ENCODE results near the gene TUFM.
"Not testable (repeated sequence)": the region's sequence is repeated elsewhere in the genome, so short reads cannot be mapped to it uniquely, and the experiment has no call there.

Gene TUFM

DNA sequence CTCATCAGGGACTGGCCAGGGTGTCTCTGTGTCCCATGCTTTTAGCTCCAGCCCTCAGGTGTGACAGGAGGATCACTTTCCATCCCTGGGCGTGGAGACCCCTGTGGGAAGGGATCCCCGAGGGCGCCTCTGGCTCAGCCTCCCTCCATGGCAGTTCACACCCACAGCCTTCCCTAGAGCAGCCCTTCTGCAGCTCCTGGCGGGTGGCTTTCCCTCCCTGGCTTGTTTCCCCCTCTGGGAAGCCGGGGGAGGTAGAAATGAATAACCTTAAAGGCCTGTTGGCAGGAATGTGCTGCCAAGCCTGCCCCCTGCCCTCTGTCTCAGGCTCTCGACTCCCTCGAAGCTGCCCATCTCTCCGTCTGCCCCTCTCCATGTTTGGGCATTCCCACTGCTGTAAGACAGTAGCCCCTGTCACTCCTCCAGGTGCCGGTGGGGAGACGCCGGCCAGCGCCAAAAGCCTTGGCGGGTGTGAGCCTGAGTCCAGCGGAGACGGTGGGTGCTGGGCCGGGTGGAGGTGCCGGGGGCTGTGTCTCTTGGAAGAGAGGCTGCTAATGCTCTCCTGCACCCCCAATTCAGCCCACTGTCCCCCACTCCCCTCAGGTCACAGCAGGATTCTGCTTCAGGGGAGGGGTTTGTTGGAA lies 30.0 kb upstream of the TUFM start:
- in situ Hi-C loops (cut with MboI; ENCODE audit: low sequenced_read_pairs) = loop anchor here (10.0 kb wide), 1 partner anchor 49 kb away; the partner anchor contains the start of gene RABEP2

DNA sequence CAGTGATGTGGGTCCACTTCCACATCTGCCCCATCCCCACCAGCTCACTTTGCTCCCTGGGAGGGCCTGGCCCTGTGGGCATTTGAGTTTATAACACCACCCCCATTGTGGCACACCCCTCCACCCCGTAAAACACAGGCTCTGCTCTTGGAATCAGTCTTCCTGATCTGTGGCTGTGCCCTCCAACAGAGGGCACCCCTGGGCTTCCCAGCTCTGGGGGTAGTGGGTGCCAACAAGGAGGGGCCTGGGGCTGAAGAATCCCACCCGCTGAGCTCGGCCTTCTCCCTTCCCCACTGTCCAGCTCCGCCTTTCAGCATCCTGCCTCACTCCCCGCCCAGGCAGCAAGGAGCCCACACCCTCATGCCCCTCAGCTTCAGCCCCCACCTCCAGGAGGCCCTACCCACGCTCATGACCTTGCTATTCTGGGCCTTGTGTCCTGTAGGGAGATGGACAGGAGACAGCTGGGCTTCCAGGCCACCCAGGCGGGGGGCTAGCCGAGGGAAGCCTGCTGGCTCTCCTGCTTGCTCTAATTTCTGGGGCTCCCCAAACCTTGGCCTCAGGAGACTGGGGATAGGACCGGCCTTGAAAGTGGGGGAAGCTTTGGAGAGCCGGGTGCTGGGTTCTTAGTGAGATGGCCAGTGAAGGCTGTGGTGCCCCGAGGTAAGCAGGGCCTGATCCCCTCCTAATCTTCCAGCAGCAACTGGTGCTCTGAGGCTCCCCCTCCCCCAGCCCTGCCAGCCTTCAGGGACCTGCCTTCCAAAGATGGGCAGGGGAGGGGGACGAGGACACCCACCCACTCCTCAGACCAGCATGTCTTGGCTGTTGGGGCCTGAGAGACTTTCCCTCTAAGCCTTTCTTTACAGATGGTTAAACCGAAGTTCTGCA lies 29.2 kb upstream of the TUFM start:
- in situ Hi-C loops (cut with MboI; ENCODE audit: low sequenced_read_pairs) = loop anchor here (10.0 kb wide), 1 partner anchor 49 kb away; the partner anchor contains the start of gene RABEP2

GRCh38 chr16:28874406-28874805 lies 28.3 kb upstream of the TUFM start:
- in situ Hi-C loops (cut with MboI; ENCODE audit: low sequenced_read_pairs) = loop anchor here (10.0 kb wide), 1 partner anchor 50 kb away; the partner anchor contains the start of gene RABEP2

DNA sequence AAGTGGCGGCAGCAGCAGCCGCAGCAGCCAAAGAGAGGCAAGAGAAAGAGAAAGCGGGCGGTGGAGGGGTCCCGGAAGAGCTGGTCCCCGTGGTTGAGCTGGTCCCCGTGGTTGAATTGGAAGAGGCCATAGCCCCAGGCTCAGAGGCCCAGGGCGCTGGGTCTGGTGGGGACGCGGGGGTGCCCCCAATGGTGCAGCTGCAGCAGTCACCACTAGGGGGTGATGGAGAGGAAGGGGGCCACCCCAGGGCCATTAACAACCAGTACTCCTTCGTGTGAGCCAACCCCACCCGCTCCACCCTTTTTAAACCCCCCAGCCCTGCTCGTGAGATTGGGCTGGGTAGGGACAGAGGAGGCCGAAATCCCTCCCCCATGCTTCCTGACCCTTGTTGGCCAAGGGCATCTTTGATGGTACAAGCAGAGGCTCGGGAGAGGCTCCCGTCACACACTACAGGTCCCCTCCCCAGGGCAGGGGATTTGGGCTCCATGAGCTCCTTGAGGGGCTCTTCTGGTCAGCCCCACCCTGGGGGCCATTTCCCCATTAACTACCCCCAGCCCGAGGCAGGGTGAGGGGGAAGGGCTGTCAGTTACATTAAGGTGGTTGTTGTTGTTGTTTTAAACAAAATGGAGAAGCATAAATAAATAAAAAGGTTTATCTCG lies 27.5 kb upstream of the TUFM start:
- in situ Hi-C loops (cut with MboI; ENCODE audit: low sequenced_read_pairs) = loop anchor here (10.0 kb wide), 1 partner anchor 51 kb away; the partner anchor contains the start of gene RABEP2

DNA sequence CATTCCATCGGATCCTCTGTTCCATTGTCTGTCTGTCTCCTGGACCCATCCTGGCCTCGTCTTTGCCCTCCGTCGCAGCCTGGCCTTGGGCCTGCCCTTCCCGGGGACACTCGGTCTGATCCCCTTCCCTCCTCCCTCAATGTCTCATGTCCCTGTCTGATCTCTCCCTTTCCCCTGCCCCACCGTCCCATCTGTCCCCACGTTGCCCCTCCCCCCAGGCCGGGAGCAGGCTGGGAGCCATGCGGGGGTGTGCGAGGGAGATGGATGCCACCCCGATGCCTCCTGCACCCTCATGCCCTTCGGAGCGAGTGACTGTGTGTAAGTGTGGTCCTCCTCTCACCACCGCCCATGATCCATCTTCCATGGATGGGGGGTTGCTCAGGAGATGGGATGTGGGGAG lies 26.8 kb upstream of the TUFM start:
- in situ Hi-C loops (cut with MboI; ENCODE audit: low sequenced_read_pairs) = loop anchor here (10.0 kb wide), 1 partner anchor 52 kb away; the partner anchor contains the start of gene RABEP2

DNA sequence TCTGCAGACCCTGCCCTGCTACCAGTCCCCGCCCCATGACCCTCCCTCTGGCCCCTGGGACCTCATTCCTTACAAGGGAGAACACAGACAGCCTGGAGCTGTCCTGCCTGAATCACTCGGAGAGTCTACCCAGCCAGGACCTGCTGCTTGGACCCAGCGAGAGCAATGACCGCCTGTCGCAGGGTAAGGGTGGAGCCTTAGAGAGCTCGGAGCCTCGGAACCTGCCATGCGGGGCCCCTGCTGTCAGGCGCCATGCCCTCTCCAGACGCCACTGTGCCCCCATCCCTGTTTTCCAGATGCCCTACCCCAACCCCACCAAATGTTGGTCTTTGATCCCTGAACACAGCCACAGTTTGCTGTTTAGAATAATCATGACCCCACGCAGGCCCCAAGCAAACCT lies 23.1 kb upstream of the TUFM start:
- in situ Hi-C loops (cut with MboI; ENCODE audit: low sequenced_read_pairs) = no loop called here

DNA sequence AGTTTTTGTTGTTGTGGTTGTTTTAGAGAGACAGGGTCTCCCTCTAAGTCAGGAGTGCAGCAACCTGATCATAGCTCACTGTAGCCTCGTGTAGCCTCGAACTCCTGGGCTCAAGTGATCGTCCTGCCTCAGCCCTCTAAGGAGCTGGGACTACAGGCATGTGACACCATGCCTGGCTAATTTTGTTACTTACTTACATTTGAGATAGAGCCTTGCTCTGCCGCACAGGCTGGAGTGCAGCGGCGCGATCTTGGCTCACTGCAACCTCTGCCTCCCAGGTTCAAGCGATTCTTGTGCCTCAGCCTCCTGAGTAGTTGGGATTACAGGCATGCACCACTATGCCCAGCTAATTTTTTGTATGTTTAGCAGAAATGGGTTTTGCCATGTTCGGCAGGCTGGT lies 21.5 kb upstream of the TUFM start:
- in situ Hi-C loops (cut with MboI; ENCODE audit: low sequenced_read_pairs) = not testable (repeated sequence)

DNA sequence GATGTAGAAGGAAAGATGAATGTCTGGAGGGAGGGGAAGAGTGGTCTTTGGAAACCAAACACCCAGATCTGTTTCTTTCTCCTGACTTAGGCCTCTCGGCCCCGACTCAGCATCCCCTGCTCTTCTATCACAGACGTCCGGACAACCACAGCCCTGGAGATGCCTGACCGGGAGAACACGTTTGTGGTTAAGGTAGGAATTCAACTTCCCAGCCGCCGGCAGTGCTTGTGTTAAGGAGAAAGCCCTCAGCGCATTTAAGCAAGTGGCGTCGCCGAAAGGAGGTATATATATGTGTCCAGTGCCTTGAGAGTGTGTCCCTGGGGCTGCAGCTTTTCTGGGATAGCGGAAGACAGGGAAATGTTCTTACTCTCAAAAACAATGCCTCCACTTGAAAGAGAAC lies 21.1 kb upstream of the TUFM start:
- in situ Hi-C loops (cut with MboI; ENCODE audit: low sequenced_read_pairs) = no loop called here

DNA sequence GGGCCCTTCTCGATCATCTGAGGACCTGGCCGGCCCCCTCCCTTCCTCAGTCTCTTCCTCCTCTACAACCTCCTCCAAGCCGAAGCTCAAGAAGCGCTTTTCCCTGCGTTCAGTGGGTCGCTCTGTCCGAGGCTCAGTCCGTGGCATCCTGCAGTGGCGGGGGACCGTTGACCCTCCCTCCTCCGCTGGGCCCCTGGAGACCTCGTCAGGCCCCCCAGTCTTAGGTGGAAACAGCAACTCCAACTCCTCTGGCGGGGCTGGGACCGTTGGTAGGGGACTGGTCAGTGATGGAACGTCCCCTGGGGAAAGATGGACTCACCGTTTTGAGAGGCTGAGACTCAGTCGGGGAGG lies 20.3 kb upstream of the TUFM start:
- in situ Hi-C loops (cut with MboI; ENCODE audit: low sequenced_read_pairs) = no loop called here

- in situ Hi-C loops (cut with MboI; ENCODE audit: low sequenced_read_pairs) = no loop called here
Measured at GRCh38 chr16:28865722-28866453, 19.7 kb upstream of the TUFM start.

GRCh38 chr16:28865001-28865688 lies 19.0 kb upstream of the TUFM start:
- in situ Hi-C loops (cut with MboI; ENCODE audit: low sequenced_read_pairs) = no loop called here

- in situ Hi-C loops (cut with MboI; ENCODE audit: low sequenced_read_pairs) = no loop called here
Measured at GRCh38 chr16:28863929-28864793, 18.0 kb upstream of the TUFM start.

DNA sequence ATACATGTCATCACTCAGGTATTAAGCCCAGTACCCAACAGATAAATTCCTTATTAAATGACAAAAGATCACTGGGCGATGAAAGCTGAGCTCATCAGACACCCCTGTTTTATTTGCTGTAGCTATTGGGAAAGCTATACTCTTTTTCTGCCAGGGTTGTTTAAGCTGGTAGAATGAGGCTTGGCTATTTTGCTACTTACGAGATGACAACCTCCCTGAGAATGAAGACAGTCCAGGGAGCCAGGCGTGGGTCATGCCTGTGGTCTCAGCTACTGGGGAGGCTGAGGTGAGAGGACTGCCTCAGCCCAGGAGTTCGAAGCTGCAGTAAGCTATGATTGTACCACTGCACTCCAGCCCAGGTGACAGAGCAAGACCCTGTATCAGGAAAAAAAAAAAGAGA lies 13.2 kb upstream of the TUFM start:
- in situ Hi-C loops (cut with MboI; ENCODE audit: low sequenced_read_pairs) = no loop called here

GRCh38 chr16:28858421-28858820 lies 12.3 kb upstream of the TUFM start:
- in situ Hi-C loops (cut with MboI; ENCODE audit: low sequenced_read_pairs) = no loop called here

- in situ Hi-C loops (cut with MboI; ENCODE audit: low sequenced_read_pairs) = no loop called here
Measured at GRCh38 chr16:28846933-28847273, 755 bp upstream of the TUFM start.

GRCh38 chr16:28845761-28846079 lies 428 bp downstream of the TUFM start:
- in situ Hi-C loops (cut with MboI; ENCODE audit: low sequenced_read_pairs) = no loop called here

DNA sequence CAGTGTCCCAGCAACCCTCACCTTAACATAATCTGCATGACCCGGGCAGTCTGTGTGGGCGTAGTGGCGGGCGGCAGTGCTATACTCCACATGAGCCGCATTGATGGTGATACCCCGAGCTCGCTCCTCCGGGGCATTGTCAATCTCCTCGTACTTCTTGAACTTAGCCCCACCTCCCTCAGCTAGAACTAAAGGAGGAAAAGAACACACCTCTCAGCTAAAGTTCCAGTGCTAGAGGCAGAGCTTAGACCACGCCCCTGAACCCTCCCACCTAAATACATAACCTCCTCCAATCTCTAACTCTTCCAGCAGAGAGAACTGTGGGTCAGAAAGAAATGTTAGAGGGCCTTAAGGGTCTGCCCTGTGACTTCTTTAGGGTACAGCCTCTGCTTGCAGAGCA lies 855 bp downstream of the TUFM start:
- in situ Hi-C loops (cut with MboI; ENCODE audit: low sequenced_read_pairs) = no loop called here

DNA sequence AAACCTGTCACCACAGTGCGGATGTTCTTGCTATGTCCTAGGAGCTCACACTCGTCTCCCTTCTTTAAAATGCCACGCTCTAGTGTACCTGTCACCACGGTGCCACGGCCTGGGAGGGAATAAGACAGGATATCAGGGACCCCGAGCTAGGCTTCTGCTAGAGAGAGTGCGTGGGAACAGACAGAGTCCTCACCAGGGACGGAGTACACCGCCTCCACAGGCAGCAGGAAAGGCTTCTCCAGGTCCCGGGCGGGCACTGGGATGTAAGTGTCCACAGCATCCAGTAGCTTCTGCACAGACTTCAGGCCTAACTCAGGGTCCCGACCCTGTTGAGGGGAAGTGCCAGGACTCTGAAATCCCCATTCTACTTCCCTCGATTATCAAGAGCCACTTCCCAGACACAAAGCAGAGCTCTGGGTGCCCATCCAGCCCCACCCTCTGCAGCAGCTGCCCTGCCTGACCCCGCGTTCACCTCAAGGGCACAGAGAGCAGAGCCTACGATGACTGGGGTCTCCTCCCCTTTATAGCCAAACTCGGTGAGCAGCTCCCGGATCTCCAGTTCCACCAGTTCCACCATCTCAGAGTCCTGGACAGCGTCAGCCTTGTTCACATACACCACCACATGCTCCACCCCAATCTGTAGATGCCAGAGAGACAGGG lies 1.8 kb downstream of the TUFM start:
- in situ Hi-C loops (cut with MboI; ENCODE audit: low sequenced_read_pairs) = no loop called here

DNA sequence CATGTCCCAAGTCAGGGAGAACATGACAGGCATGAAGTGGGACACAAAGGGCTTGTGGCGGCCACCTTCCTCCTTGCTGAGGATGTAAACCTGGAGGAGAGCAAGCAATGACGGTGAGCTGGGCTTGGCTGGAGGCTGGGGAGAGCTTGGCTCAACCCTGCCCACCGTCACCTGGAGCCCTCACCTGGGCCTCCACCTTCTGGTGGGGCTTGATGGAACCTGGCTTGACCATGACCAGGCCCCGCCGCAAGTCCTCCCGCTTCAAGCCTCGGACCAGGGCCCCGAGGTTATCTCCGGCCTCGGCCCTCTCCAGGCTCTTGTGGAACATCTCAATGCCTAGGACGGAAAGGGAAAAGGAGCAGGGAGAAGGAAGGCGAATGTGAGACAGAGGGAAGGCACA lies 2.4 kb downstream of the TUFM start:
- in situ Hi-C loops (cut with MboI; ENCODE audit: low sequenced_read_pairs) = no loop called here
